Measurements from ENCODE around the gene IFT88.

Gene IFT88

GRCh38 chr13:20715330-20715712, 148.4 kb downstream of the IFT88 start:
- DNase-seq (ENCODE audit: low read depth in 2 of 2) = no peak

- DNase-seq (ENCODE audit: low read depth in 2 of 2) = no peak
Observed at GRCh38 chr13:20716951-20717350, 150.0 kb downstream of the IFT88 start.

DNA sequence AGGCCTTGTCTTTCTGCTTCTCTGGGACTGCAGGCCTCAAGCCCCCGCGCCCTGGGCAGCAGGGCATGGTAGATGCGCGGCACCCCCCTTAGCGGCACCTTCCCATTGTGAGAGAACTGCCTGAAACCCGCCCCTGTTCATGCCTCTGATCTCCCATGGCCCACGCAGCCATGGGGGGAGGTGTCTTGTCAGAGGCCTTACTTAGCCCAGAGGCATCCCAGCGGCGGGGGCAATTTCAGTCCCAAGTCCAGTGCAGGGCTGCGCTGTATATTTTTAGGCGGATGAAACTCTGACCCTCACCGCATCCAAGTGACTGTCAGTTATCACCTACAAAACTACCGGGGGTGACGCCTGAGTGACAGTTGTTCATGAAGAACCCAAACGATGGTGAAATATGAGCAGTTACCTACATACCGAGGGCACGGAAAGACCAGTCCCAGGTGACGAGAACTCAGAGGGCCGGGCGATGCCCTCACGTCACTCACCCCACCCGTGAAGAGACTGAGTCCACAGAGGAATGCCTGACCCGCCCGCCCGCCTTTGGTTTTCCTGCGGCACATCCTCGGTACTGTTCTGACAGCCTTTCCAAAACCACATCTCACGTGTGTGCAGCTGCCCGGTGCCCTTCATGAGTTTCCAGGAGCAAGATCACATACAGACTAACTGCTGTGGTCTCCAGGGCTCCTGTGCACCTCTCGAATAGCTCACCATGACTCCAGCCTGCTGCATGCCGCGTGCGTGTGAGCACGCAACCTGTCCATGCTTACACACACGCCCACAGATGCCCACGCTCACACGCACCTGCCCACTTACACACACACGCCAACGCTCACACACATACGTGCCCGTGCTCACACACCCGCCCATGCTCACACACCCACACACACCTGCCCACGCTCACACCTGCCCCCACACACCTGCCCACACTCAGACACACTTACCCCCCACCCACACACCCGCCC, 150.9 kb downstream of the IFT88 start:
- no peak for DNase-seq (ENCODE audit: low read depth in 2 of 2)

DNA sequence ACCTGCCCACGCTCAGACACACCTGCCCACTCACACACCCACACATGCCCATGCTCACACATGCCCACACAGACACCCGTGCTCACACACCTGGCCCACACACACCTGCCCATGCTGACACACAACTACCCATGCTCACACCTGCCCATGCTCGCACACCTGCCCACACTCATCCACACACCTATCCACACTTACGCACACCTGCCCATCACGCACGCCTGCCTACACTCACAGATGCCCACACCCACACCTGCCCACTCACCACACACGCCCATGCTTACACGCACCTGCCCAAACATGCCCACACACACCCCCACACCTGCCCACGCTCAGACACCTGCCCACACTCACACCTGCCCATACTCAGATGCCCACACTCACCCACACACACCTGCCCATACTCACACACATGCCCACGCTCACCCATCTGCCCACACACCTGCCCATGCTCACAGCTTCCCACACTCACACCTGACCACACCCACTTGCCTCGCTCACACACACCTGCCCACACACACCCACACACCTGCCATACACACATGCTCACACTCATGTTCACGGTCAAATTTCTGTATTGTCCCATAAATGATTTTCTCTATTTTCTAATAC, 152.1 kb downstream of the IFT88 start:
- no peak for DNase-seq (ENCODE audit: low read depth in 2 of 2)

DNA sequence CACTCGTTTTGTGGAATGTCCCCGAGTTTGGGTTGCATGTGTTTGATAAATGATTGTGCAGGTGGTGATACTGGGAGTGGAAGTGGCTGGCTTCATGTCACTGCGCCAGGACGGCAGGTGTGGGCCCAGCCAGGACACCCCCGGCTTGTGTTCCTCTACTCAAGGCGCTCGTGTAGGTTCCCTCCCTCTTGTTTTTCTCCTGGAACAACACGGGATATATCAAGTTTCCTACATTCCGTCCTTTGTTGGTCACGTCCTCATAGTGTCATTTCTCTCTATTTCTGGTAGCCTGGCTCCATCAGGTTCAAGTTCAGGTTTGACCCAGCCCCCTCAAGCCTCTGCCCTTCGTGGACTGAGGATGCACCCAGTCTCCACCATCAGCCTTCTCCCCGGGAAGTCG, 152.8 kb downstream of the IFT88 start:
- DNase-seq (ENCODE audit: low read depth in 2 of 2) = no peak

- no peak for DNase-seq (ENCODE audit: low read depth in 2 of 2)
Observed at GRCh38 chr13:20720499-20720898, 153.5 kb downstream of the IFT88 start.

GRCh38 chr13:20721058-20721453, 154.1 kb downstream of the IFT88 start:
- no peak for DNase-seq (ENCODE audit: low read depth in 2 of 2)

- DNase-seq (ENCODE audit: low read depth in 2 of 2) = no peak
Observed at GRCh38 chr13:20721454-20722357, 154.7 kb downstream of the IFT88 start.

DNA sequence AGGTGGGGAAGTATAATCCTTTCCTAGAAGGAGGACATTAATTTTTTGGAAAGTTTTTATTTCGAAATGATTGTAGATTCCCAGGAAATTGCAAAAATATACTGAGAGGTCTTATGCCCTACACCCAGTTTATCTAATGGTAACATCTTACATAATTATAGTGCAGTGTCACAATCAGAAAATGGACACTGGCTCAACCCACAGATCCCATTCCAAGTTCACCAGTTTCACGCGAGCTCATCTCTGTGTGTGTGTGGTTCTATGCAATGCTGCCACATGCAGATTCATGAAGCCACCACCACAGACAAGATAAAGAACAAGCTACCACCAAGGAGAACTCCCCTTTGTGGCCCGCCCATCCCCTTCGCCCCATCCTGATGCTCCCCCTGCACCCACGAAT, 160.9 kb downstream of the IFT88 start:
- no peak for DNase-seq (ENCODE audit: low read depth in 2 of 2)

DNA sequence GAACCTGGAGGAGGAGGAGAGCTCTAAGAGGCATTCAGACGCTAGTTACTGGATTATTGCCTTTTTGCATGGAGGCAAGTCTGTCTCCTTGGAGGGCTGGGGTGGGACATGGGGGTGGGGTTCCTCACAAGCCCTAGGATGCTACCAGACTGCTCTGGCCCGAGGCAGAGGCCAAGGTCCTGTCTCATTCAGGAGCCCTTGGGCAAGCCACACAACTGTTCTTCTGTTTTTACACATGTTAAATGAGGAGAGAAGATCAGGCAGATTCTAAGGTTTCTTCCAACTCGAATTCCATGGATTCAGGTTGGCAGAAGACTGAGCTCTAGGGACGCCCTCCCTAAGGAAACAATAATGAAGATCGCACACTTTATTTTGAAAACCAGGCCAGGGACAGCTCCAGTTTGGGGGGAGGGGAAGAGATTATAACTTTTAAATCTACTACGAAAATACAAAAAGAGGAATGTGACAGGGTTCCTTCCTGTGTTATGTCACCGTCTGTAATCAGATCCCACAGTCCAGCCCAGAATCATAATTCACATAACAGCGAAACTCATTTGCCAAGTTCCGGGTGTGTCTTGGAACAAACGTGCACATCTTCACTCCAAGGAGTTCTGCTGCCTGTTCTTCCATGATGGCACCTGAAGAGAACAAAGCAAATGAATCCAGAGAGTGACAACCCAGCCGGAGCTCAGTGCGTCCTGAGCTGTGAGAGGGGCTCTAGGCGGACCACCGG, 161.8 kb downstream of the IFT88 start:
- DNase-seq (ENCODE audit: low read depth in 2 of 2) = no peak

GRCh38 chr13:20729633-20730585, 163.0 kb downstream of the IFT88 start:
- no peak for DNase-seq (ENCODE audit: low read depth in 2 of 2)

DNA sequence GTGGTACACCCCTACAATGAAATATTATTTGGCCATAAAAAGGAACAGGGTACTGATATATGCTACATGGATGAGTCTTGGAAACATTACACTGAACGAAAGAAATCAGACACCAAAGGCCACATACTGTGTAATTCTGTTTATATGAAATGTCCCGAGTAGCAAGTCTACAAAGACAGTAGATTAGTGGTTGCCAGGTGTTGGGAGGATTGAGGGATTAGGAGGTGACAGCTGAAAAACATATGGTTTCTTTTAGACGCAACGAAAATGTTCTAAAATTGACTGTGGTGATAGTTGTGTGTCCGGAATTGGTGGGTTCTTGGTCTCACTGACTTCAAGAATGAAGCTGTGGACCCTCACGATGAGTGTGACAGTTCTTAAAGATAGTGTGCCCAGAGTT, 171.7 kb downstream of the IFT88 start:
- no peak for DNase-seq (ENCODE audit: low read depth in 2 of 2)

DNA sequence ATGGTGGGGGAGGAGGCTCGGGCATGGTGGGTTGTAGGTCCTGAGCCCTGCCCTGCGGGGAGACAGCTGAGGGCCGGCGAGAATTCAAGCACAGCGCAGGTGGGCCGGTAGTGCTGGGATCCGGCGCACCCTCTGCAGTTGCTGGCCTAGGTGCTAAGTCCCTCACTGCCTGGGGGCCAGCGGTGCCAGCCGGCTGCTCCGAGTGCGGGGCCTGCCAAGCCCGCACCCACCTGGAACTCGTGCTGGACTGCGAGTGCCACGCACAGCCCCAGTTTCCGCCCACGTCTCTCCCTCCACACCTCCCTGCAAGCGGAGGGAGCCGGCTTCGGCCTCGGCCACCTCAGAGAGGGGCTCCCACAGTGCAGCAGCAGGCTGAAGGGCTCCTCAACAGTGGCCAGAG, 173.1 kb downstream of the IFT88 start:
- no peak for DNase-seq (ENCODE audit: low read depth in 2 of 2)

All from stimulated activated CD4-positive, alpha-beta T cell treated with anti-CD3 and anti-CD28 coated beads, Interleukin-1b, Interleukin-23, amount 100 ng/mL, for 4 hours (primary cell).